IPS DF 4.7 (cell line): Measurements from ENCODE around the gene KIF26A.

Experiments used
- DNase-seq: peaks from one replicate; pipeline ENCODE4 v3.0.0-alpha.2; 2013; ENCODE audit warnings: low spot score; ENCODE audit errors: extremely low read depth

The KIF26A gene

GRCh38 chr14:104112609-104113571 lies 25.5 kb upstream of the KIF26A start:
- DNase-seq = no peak

GRCh38 chr14:104113631-104114420 lies 24.6 kb upstream of the KIF26A start:
- no peak for DNase-seq

- DNase-seq = no peak
Observed at GRCh38 chr14:104114421-104115130, 23.8 kb upstream of the KIF26A start.

- DNase-seq = no peak
Observed at GRCh38 chr14:104115131-104115600, 23.2 kb upstream of the KIF26A start.

- no peak for DNase-seq
Observed at GRCh38 chr14:104115691-104116287, 22.6 kb upstream of the KIF26A start.

GRCh38 chr14:104116288-104116755 lies 22.1 kb upstream of the KIF26A start:
- no peak for DNase-seq

- DNase-seq = no peak
Observed at GRCh38 chr14:104116756-104117340, 21.5 kb upstream of the KIF26A start.

- DNase-seq = no peak
Observed at GRCh38 chr14:104117341-104118005, 20.9 kb upstream of the KIF26A start.

- no peak for DNase-seq
Observed at GRCh38 chr14:104118006-104118844, 20.2 kb upstream of the KIF26A start.

GRCh38 chr14:104119119-104119487 lies 19.3 kb upstream of the KIF26A start:
- DNase-seq = no peak

GRCh38 chr14:104119488-104120251 lies 18.7 kb upstream of the KIF26A start:
- no peak for DNase-seq

GRCh38 chr14:104120281-104120741 lies 18.1 kb upstream of the KIF26A start:
- DNase-seq = no peak

- DNase-seq = no peak
Observed at GRCh38 chr14:104121142-104121541, 17.2 kb upstream of the KIF26A start.

- DNase-seq = no peak
Observed at GRCh38 chr14:104123879-104124278, 14.5 kb upstream of the KIF26A start.

GRCh38 chr14:104125011-104125410 lies 13.4 kb upstream of the KIF26A start:
- no peak for DNase-seq

GRCh38 chr14:104126753-104127152 lies 11.6 kb upstream of the KIF26A start:
- DNase-seq = no peak

- no peak for DNase-seq
Observed at GRCh38 chr14:104128981-104129380, 9.4 kb upstream of the KIF26A start.

- no peak for DNase-seq
Observed at GRCh38 chr14:104129556-104129955, 8.8 kb upstream of the KIF26A start.
